Ectodermal cell (in vitro differentiated cells): ENCODE data around the gene DLL1.

Experiments used
- H3K27ac ChIP-seq: 2 replicates; pipeline ENCODE4 v1.7.0; 2013; ENCODE audit warnings: mild to moderate bottlenecking, low read depth, low read length; ENCODE audit not compliant: insufficient read depth, poor library complexity, severe bottlenecking
- H3K27me3 ChIP-seq: 2 replicates; pipeline ENCODE4 v1.7.0; 2013; ENCODE audit warnings: mild to moderate bottlenecking, low read length; ENCODE audit not compliant: insufficient read depth, control insufficient read depth, poor library complexity, severe bottlenecking
- H3K36me3 ChIP-seq: one replicate; pipeline ENCODE4 v1.7.0; 2013; ENCODE audit warnings: low read length; ENCODE audit not compliant: control insufficient read depth, insufficient read depth
- H3K4me1 ChIP-seq: one replicate; pipeline ENCODE4 v1.7.0; 2013; ENCODE audit warnings: low read length; ENCODE audit not compliant: control insufficient read depth, insufficient read depth
- H3K4me3 ChIP-seq: 2 replicates; pipeline ENCODE4 v1.7.0; 2013; ENCODE audit warnings: low read depth, low read length, control low read depth; ENCODE audit not compliant: insufficient read depth
- H3K9me3 ChIP-seq: 2 replicates; pipeline ENCODE4 v1.7.0; 2013; ENCODE audit warnings: mild to moderate bottlenecking, low read length, moderate library complexity; ENCODE audit not compliant: control insufficient read depth
- WGBS, 2 experiments: methylation state at CpG; one replicate each; pipeline ENCODE4 v1.1.7; 2013; ENCODE audit warnings: missing lambda C conversion rate in 2 of 2; 5-methylcytosine and 5-hydroxymethylcytosine counted together

DLL1 gene

GRCh38 chr6:170283212-170284081, 7.4 kb downstream of the DLL1 start:
- 95 to 96% methylated on average over 60 of the region's 60 CpGs for WGBS, 2 experiments

GRCh38 chr6:170282512-170283158, 8.2 kb downstream of the DLL1 start:
- H3K36me3 ChIP-seq: peaks cover 35% of the 10 kb centered on the region
- peaks cover 25% of the 10 kb centered on the region for H3K27me3 ChIP-seq
- no peak overlapping the region for H3K4me3 ChIP-seq
- H3K4me1 ChIP-seq: peaks cover 21% of the 10 kb centered on the region
- H3K27ac ChIP-seq: no peak overlapping the region
- H3K9me3 ChIP-seq: no peaks in the 10 kb centered on the region
- 93 to 96% methylated on average over 28 of the region's 28 CpGs for WGBS, 2 experiments

More at GRCh38 chr6:170283212-170284081, 7.4 kb downstream of the DLL1 start:
- H3K9me3 ChIP-seq: no peaks in the 10 kb centered on the region
- H3K36me3 ChIP-seq: peaks cover 43% of the 10 kb centered on the region
- H3K4me1 ChIP-seq: peaks cover 29% of the 10 kb centered on the region
- peaks cover 33% of the 10 kb centered on the region for H3K27me3 ChIP-seq
- no peak overlapping the region for H3K27ac ChIP-seq
- H3K4me3 ChIP-seq: no peak overlapping the region

- Histone ChIP-seq H3K4me1 (peaks cover 15% of the 10 kb centered on the region), H3K9me3 (no peaks in the 10 kb centered on the region), H3K4me3 (no peak overlapping the region), H3K36me3 (peaks cover 27% of the 10 kb centered on the region), H3K27ac (no peak overlapping the region), H3K27me3 (peaks cover 15% of the 10 kb centered on the region)
- 88 to 91% methylated on average over 46 to 47 of the region's 48 CpGs for WGBS, 2 experiments
These were observed 9.3 kb downstream of the DLL1 start for GRCh38 chr6:170281331-170282292.

- Histone ChIP-seq H3K4me1 (peaks cover 7% of the 10 kb centered on the region), H3K36me3 (peaks cover 24% of the 10 kb centered on the region), H3K4me3 (no peak overlapping the region), H3K9me3 (no peaks in the 10 kb centered on the region), H3K27ac (no peak overlapping the region), H3K27me3 (peaks cover 6% of the 10 kb centered on the region)
- WGBS, 2 experiments: 90 to 92% methylated on average over 23 of the region's 23 CpGs
These were observed 10.2 kb downstream of the DLL1 start for GRCh38 chr6:170280689-170281045.

GRCh38 chr6:170279977-170280688, 10.7 kb downstream of the DLL1 start:
- H3K27me3 ChIP-seq: peaks cover under 1% of the 10 kb centered on the region
- 89 to 90% methylated on average over 36 of the region's 36 CpGs for WGBS, 2 experiments
- H3K36me3 ChIP-seq: peaks cover 21% of the 10 kb centered on the region
- no peaks in the 10 kb centered on the region for H3K9me3 ChIP-seq
- peaks cover 6% of the 10 kb centered on the region for H3K4me1 ChIP-seq
- no peak overlapping the region for H3K27ac ChIP-seq
- H3K4me3 ChIP-seq: no peak overlapping the region

GRCh38 chr6:170279426-170279825, 11.5 kb downstream of the DLL1 start:
- peaks cover 6% of the 10 kb centered on the region for H3K4me1 ChIP-seq
- H3K27ac ChIP-seq: no peak overlapping the region
- H3K36me3 ChIP-seq: peaks cover 14% of the 10 kb centered on the region
- no peaks in the 10 kb centered on the region for H3K9me3 ChIP-seq
- 94 to 98% methylated on average over 7 of the region's 8 CpGs for WGBS, 2 experiments
- no peak overlapping the region for H3K4me3 ChIP-seq
- no peaks in the 10 kb centered on the region for H3K27me3 ChIP-seq

GRCh38 chr6:170278743-170279094, 12.2 kb downstream of the DLL1 start:
- Histone ChIP-seq H3K27me3 (no peaks in the 10 kb centered on the region), H3K27ac (no peak overlapping the region), H3K36me3 (peaks cover 8% of the 10 kb centered on the region), H3K9me3 (no peaks in the 10 kb centered on the region), H3K4me3 (no peak overlapping the region), H3K4me1 (peaks cover 6% of the 10 kb centered on the region)
- 87 to 94% methylated on average over 9 of the region's 9 CpGs for WGBS, 2 experiments

GRCh38 chr6:170277893-170278742, 12.8 kb downstream of the DLL1 start:
- H3K27me3 ChIP-seq: no peaks in the 10 kb centered on the region
- no peak overlapping the region for H3K4me3 ChIP-seq
- H3K36me3 ChIP-seq: peaks cover 5% of the 10 kb centered on the region
- no peaks in the 10 kb centered on the region for H3K9me3 ChIP-seq
- H3K4me1 ChIP-seq: peaks cover 6% of the 10 kb centered on the region
- no peak overlapping the region for H3K27ac ChIP-seq
- 70 to 80% methylated on average over 8 of the region's 8 CpGs for WGBS, 2 experiments
